ENCODE results near the gene LRFN2.

Gene LRFN2

GRCh38 chr6:40587240-40588069 lies at the start of gene LRFN2:
TSS of gene LRFN2 (minus strand) at chr6:40587364.
- DNase-seq (ENCODE audit: low spot score), result peak; percentile 85
- peak; percentile 59 for TF ChIP-seq CTCF (IDR thresholded peaks at IDR 0.05; ENCODE audit: borderline replicate concordance, control extremely low read depth, extremely low read depth, insufficient read depth, missing control alignments)
- in situ Hi-C loops (cut with MboI; ENCODE audit: low sequenced_read_pairs, unreplicated experiment), result no loop called here

GRCh38 chr6:40634429-40634828 lies 47.3 kb upstream of the LRFN2 start:
- DNase-seq (ENCODE audit: low spot score), result no peak
- in situ Hi-C loops (cut with MboI; ENCODE audit: low sequenced_read_pairs, unreplicated experiment), result no loop called here

GRCh38 chr6:40631744-40632143 lies 44.6 kb upstream of the LRFN2 start:
- DNase-seq (ENCODE audit: low spot score), result no peak

More at GRCh38 chr6:40634429-40634828, 47.3 kb upstream of the LRFN2 start:
- no peak for TF ChIP-seq CTCF (IDR thresholded peaks at IDR 0.05; ENCODE audit: borderline replicate concordance, control extremely low read depth, extremely low read depth, insufficient read depth, missing control alignments)

GRCh38 chr6:40630488-40630887 lies 43.3 kb upstream of the LRFN2 start:
- in situ Hi-C loops (cut with MboI; ENCODE audit: low sequenced_read_pairs, unreplicated experiment), result no loop called here
- TF ChIP-seq CTCF (IDR thresholded peaks at IDR 0.05; ENCODE audit: borderline replicate concordance, control extremely low read depth, extremely low read depth, insufficient read depth, missing control alignments), result no peak
- no peak for DNase-seq (ENCODE audit: low spot score)

More at GRCh38 chr6:40631744-40632143, 44.6 kb upstream of the LRFN2 start:
- in situ Hi-C loops (cut with MboI; ENCODE audit: low sequenced_read_pairs, unreplicated experiment), result no loop called here
- TF ChIP-seq CTCF (IDR thresholded peaks at IDR 0.05; ENCODE audit: borderline replicate concordance, control extremely low read depth, extremely low read depth, insufficient read depth, missing control alignments), result no peak

GRCh38 chr6:40630051-40630450 lies 42.9 kb upstream of the LRFN2 start:
- no peak for TF ChIP-seq CTCF (IDR thresholded peaks at IDR 0.05; ENCODE audit: borderline replicate concordance, control extremely low read depth, extremely low read depth, insufficient read depth, missing control alignments)
- no peak for DNase-seq (ENCODE audit: low spot score)
- in situ Hi-C loops (cut with MboI; ENCODE audit: low sequenced_read_pairs, unreplicated experiment), result no loop called here

GRCh38 chr6:40629463-40629862 lies 42.3 kb upstream of the LRFN2 start:
- no peak for TF ChIP-seq CTCF (IDR thresholded peaks at IDR 0.05; ENCODE audit: borderline replicate concordance, control extremely low read depth, extremely low read depth, insufficient read depth, missing control alignments)
- no peak for DNase-seq (ENCODE audit: low spot score)
- in situ Hi-C loops (cut with MboI; ENCODE audit: low sequenced_read_pairs, unreplicated experiment), result no loop called here
